SK-N-MC (cell line): Measurements from ENCODE around the gene HOATZ.

ENCODE experiments used
- EZH2 ChIP-seq: fragments of 200-600 bp; sonication (generic); IDR thresholded peaks from one replicate; pipeline ENCODE4 v1.6.1; 2017; ENCODE audit warnings: antibody characterized with exemption
- FOXP2 ChIP-seq: optimal IDR thresholded peaks from 2 replicates; pipeline ENCODE3; 2011; ENCODE audit warnings: mild to moderate bottlenecking, moderate library complexity; ENCODE audit not compliant: insufficient read depth; ENCODE audit errors: extremely low read length, control extremely low read depth
- POLR2AphosphoS5 ChIP-seq: IDR thresholded peaks from 2 replicates; pipeline ENCODE4 v1.6.1; 2012; ENCODE audit warnings: mild to moderate bottlenecking, low read depth, low read length, borderline replicate concordance

GRCh38 chr11:111537336-111537860, 22.8 kb downstream of the HOATZ start:
- no peak for TF ChIP-seq EZH2
- TF ChIP-seq FOXP2 = no peak
- no peak for TF ChIP-seq POLR2AphosphoS5
